ENCODE data around the gene GALNT10. TPM values are rescaled to one million over a fixed set of nuclear protein-coding genes. Genes with fewer than 3 reads are reported as not detected.

The GALNT10 gene
- total and polyA plus RNA-seq, 2 of the 8 experiments (the other 6 are each of a cell fraction or from before 2014, with no cell fraction given), result 4.6 to 15.5 TPM

- Histone ChIP-seq H3K79me1 (ENCODE audit: low read depth, low read length) (no peaks in the 10 kb centered on the region), H3K9me3 (ENCODE audit: insufficient read depth in 2 of 2, low read depth in 1 of 2, low read length in 1 of 2) (no peaks in the 10 kb centered on the region), H2BK120ac (replicated peaks; ENCODE audit: low read depth, low read length) (no peak overlapping the region), H3K23me2 (ENCODE audit: low read depth, low read length) (no peaks in the 10 kb centered on the region), H4K5ac (ENCODE audit: insufficient read length, low read depth, low read length) (no peak overlapping the region), H3K4me3 (ENCODE audit: extremely low read depth in 1 of 4, insufficient read depth in 2 of 4, low read depth in 3 of 4, low read length in 4 of 4) (no peak overlapping the region), H2BK15ac (ENCODE audit: low read length) (no peak overlapping the region), H3K27me3 (replicated peaks in 1 of 4; ENCODE audit: control insufficient read depth in 3 of 4, extremely low read depth in 1 of 4, insufficient read depth in 3 of 4, low read length in 3 of 4) (no peaks in the 10 kb centered on the region), H4K91ac (replicated peaks; ENCODE audit: insufficient read length, low read length) (no peak overlapping the region), H2AK5ac (ENCODE audit: low read depth, low read length) (no peak overlapping the region), H3K36me3 (ENCODE audit: control insufficient read depth in 2 of 4, insufficient read depth in 4 of 4, low read length in 3 of 4) (peaks cover 0 to 2% (median 0%) of the 10 kb centered on the region in 4 experiments; a peak in 1 of 8 replicates), H3K79me2 (ENCODE audit: control insufficient read depth in 1 of 2, insufficient read depth in 2 of 2, low read length in 2 of 2) (no peaks in the 10 kb centered on the region), H4K20me1 (replicated peaks in 1 of 2; ENCODE audit: control insufficient read depth in 1 of 2, insufficient read depth in 2 of 2, low read length in 2 of 2) (peaks cover 0 to 2% of the 10 kb centered on the region in 2 experiments), H3K9ac (replicated peaks in 1 of 4; ENCODE audit: extremely low read depth in 1 of 4, low read depth in 3 of 4, low read length in 3 of 4) (no peak overlapping the region), H3K4me2 (ENCODE audit: insufficient read depth in 1 of 2, low read depth in 2 of 2, low read length in 2 of 2) (no peak overlapping the region), H2BK20ac (ENCODE audit: low read length) (no peak overlapping the region), H3K4me1 (replicated peaks in 1 of 4; ENCODE audit: control insufficient read depth in 3 of 4, insufficient read depth in 4 of 4, low read length in 3 of 4) (peaks cover 0 to 4% (median 0%) of the 10 kb centered on the region in 4 experiments; a peak in 1 of 7 replicates), H4K8ac (ENCODE audit: extremely low read depth, insufficient read depth, low read length) (no peak overlapping the region), H3K18ac (ENCODE audit: extremely low read depth, low read length) (no peak overlapping the region), H3K14ac (ENCODE audit: insufficient read length) (no peak overlapping the region), H3K27ac (ENCODE audit: low read depth, low read length) (no peak overlapping the region), H3K4ac (replicated peaks; ENCODE audit: insufficient read length, low read depth, low read length) (no peak overlapping the region), H2AFZ (ENCODE audit: low read length) (no peak overlapping the region), H3K23ac (ENCODE audit: insufficient read length) (no peak overlapping the region), H2BK12ac (ENCODE audit: low read depth, low read length) (no peak overlapping the region), H3K56ac (replicated peaks; ENCODE audit: insufficient read length, low read depth, low read length) (no peak overlapping the region), H2BK5ac (ENCODE audit: low read depth, low read length) (no peak overlapping the region)
- TF ChIP-seq SP1 (IDR thresholded peaks at IDR 0.05; ENCODE audit: low read depth, low read length), result no peak
- no peak for TF ChIP-seq E2F6 (IDR thresholded peaks at IDR 0.05)
- no peak for TF ChIP-seq RBBP5 (IDR thresholded peaks at IDR 0.05; ENCODE audit: borderline replicate concordance, low read depth, low read length)
- no peak for TF ChIP-seq RFX5 (IDR thresholded peaks at IDR 0.05; ENCODE audit: borderline replicate concordance, low read depth, low read length)
- TF ChIP-seq SP4 (IDR thresholded peaks at IDR 0.05; ENCODE audit: low read length), result no peak
- FAIRE-seq (no peak), DNase-seq (ENCODE audit: low read depth in 1 of 2, low spot score in 2 of 2) (no peak)
- ChIA-PET CTCF (ENCODE audit: partially characterized antibody) (interaction anchor here (0.6 to 2.4 kb wide), 9 partner anchors 13 to 1905 kb away, joined by 3 to 9 read pairs (median 4); no protein-coding TSS in a partner anchor), POLR2A (ENCODE audit: partially characterized antibody) (no interaction called here)
- WGBS, 2 experiments (ENCODE audit: extremely low coverage in 1 of 2, insufficient coverage in 1 of 2, insufficient read length in 1 of 2, insufficient replicate concordance in 2 of 2, low coverage in 1 of 2, low lambda C conversion rate in 2 of 2, missing lambda C conversion rate in 1 of 2), result 85% methylated on average over 5 of the region's 5 CpGs; no CpG with 5 or more reads in 1 of the 2 experiments
These were observed 227.8 kb downstream of the GALNT10 start for GRCh38 chr5:154418344-154418820.
